K562 (cell line): ENCODE measurements around the gene GGA3. TPM values are rescaled to one million over a fixed set of nuclear protein-coding genes. Genes with fewer than 3 reads are reported as not detected.

Experiments used
- ARHGAP35 ChIP-seq: fragments of 450-650 bp; IDR thresholded peaks from 2 replicates; pipeline ENCODE4 v1.6.1; 2018; ENCODE audit not compliant: partially characterized antibody
- BRF2 ChIP-seq: IDR thresholded peaks from 3 replicates; pipeline ENCODE4 v1.6.1; 2011; ENCODE audit warnings: borderline replicate concordance, mild to moderate bottlenecking; ENCODE audit not compliant: insufficient read length, insufficient read depth
- CREB3 ChIP-seq: fragments of 450-650 bp; conservative IDR thresholded peaks from 2 replicates; pipeline ENCODE4 v1.6.1; 2016; ENCODE audit warnings: missing genetic modification characterization, low read depth, mild to moderate bottlenecking, missing compliant biosample characterization, moderate library complexity
- DLX4 ChIP-seq: fragments of 250-450 bp; sonication (Bioruptor Pico); IDR thresholded peaks from 2 replicates; pipeline ENCODE4 v1.6.1; 2021; ENCODE audit warnings: mild to moderate bottlenecking
- HNRNPK ChIP-seq: fragments of 200-400 bp; formaldehyde crosslinking; IDR thresholded peaks from one replicate; pipeline ENCODE4 v1.6.1; 2018; ENCODE audit warnings: mild to moderate bottlenecking, low read depth, low read length; ENCODE audit not compliant: poor library complexity, severe bottlenecking
- MAFK ChIP-seq: IDR thresholded peaks from 2 replicates; pipeline ENCODE4 v1.6.1; 2011; ENCODE audit warnings: low read length, improper control_type of control experiment
- MBD1 ChIP-seq: fragments of 250-450 bp; sonication (Bioruptor Pico); IDR thresholded peaks from 2 replicates; pipeline ENCODE4 v1.8.0; 2022; ENCODE audit warnings: inconsistent platforms
- NFIC ChIP-seq: fragments of 450-650 bp; IDR thresholded peaks from 2 replicates; pipeline ENCODE4 v1.6.1; 2017; ENCODE audit warnings: mild to moderate bottlenecking, inconsistent platforms
- OTX1 ChIP-seq: fragments of 450-650 bp; formaldehyde crosslinking; IDR thresholded peaks from 2 replicates; pipeline ENCODE4 v1.4.0; 2022; ENCODE audit warnings: mild to moderate bottlenecking
- PKNOX1 ChIP-seq: fragments of 450-650 bp; IDR thresholded peaks from 2 replicates; pipeline ENCODE4 v1.6.1; 2016
- POLR2B ChIP-seq: fragments of 450-650 bp; IDR thresholded peaks from 2 replicates; pipeline ENCODE4 v1.6.1; 2018; ENCODE audit warnings: low read depth; ENCODE audit not compliant: partially characterized antibody
- RCOR1 ChIP-seq, 2 experiments: IDR thresholded peaks; 2 replicates each; pipeline ENCODE4 v1.6.1; 2012; ENCODE audit warnings: low read depth in 2 of 2, low read length in 2 of 2, borderline replicate concordance in 1 of 2, improper control_type of control experiment in 1 of 2
- SMAD3 ChIP-seq: fragments of 450-650 bp; formaldehyde crosslinking; conservative IDR thresholded peaks from 2 replicates; pipeline ENCODE4 v1.4.0; 2020; ENCODE audit warnings: mild to moderate bottlenecking
- ZNF740 ChIP-seq, 3 experiments: fragments of 200-800 bp in 1 of 3; sonication (Bioruptor generic) in 1 of 3; sonication (generic) in 1 of 3; formaldehyde crosslinking in 1 of 3; IDR thresholded peaks; 2 replicates each; pipeline versions ENCODE4 v1.6.1 to v1.8.0; 2016 to 2022; ENCODE audit warnings: mild to moderate bottlenecking in 2 of 3, missing compliant biosample characterization in 2 of 3, missing genetic modification characterization in 2 of 3, missing genetic modification reagents in 1 of 3
- polyA plus RNA-seq, 8 experiments: library from polyadenylated mRNA; depleted of rRNA in 4 of 8; stranded (reverse) in 5 of 8; unstranded in 3 of 8; fragments of >200 nt; fragmentation: Nextera tagmentation in 2 of 8; fragmentation: Illumina TruSeq in 1 of 8; extraction: Ambion mirVana in 2 of 8; extraction: Trizol in 1 of 8; gene quantifications; 2 replicates each; pipeline versions ENCODE4 v1.2.1 to v1.2.3, GENCODE V29; 2011 to 2014; ENCODE audit warnings: inconsistent platforms in 1 of 8, missing spikeins in 1 of 8
- total RNA-seq, 7 experiments: library from RNA; depleted of rRNA in 6 of 7; stranded (reverse); fragments of >200 nt in 6 of 7; fragmentation: Illumina TruSeq in 2 of 7; extraction: Trizol in 2 of 7; gene quantifications; 2 replicates each; pipeline versions ENCODE4 v1.2.1 to v1.2.3, GENCODE V29; 2011 to 2021; ENCODE audit warnings: low replicate concordance in 1 of 7
- TF ChIP-seq, protein P1 (sequence below): sonication (generic); formaldehyde crosslinking; IDR thresholded peaks from 2 replicates; pipeline ENCODE4 v1.9.0; 2022; ENCODE audit warnings: mild to moderate bottlenecking, missing genetic modification reagents
- TF ChIP-seq, protein P2 (sequence below): conservative IDR thresholded peaks from 2 replicates; pipeline ENCODE4 v1.6.1; 2011; ENCODE audit warnings: low read depth, mild to moderate bottlenecking, low read length; ENCODE audit not compliant: control insufficient read depth

Gene GGA3
- total and polyA plus RNA-seq, 9 of the 15 experiments (the other 6 are each of a cell fraction or from before 2014, with no cell fraction given), result 5.7 to 64.9 (median 25.4) TPM

GRCh38 chr17:75271955-75272847 is 10.8 kb upstream of the GGA3 start (continued):
- TF ChIP-seq CREB3 (tag) (no peak), ZNF740 (CRISPR knock-in tag; IDR thresholded peaks at IDR 0.05) (no peak), ZNF740 (tag; IDR thresholded peaks at IDR 0.05) (no peak), HNRNPK (no peak), NFIC (no peak), SMAD3 (no peak), RCOR1 (IDR thresholded peaks at IDR 0.05; ENCODE audit: borderline replicate concordance in 1 of 2, low read depth in 2 of 2, low read length in 2 of 2) (no peak), DLX4 (CRISPR knock-in tag) (no peak), MAFK (no peak), MBD1 (CRISPR knock-in tag) (no peak), ARHGAP35 (no peak), POLR2B (no peak), PKNOX1 (no peak), OTX1 (no peak), BRF2 (no peak)
- TF ChIP-seq, protein P1, sequence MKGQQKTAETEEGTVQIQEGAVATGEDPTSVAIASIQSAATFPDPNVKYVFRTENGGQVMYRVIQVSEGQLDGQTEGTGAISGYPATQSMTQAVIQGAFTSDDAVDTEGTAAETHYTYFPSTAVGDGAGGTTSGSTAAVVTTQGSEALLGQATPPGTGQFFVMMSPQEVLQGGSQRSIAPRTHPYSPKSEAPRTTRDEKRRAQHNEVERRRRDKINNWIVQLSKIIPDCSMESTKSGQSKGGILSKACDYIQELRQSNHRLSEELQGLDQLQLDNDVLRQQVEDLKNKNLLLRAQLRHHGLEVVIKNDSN (CRISPR knock-in tag), result peak; percentile 18; the same call in 1 of the 2 replicates
- TF ChIP-seq, protein P2, sequence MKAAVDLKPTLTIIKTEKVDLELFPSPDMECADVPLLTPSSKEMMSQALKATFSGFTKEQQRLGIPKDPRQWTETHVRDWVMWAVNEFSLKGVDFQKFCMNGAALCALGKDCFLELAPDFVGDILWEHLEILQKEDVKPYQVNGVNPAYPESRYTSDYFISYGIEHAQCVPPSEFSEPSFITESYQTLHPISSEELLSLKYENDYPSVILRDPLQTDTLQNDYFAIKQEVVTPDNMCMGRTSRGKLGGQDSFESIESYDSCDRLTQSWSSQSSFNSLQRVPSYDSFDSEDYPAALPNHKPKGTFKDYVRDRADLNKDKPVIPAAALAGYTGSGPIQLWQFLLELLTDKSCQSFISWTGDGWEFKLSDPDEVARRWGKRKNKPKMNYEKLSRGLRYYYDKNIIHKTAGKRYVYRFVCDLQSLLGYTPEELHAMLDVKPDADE, result no peak
